A673 (cell line): Measurements from ENCODE around the gene ZBTB39.

Experiments
- CTCF ChIP-seq: fragments of 300-800, 200-600 bp; sonication (generic); conservative IDR thresholded peaks from 2 replicates; pipeline ENCODE4 v1.5.1; 2017; ENCODE audit warnings: low read depth, mild to moderate bottlenecking, antibody characterized with exemption, low read length, moderate library complexity, mixed read lengths
- EZH2 ChIP-seq: fragments of 200-600 bp; sonication (generic); IDR thresholded peaks from 2 replicates; pipeline ENCODE4 v1.6.1; 2017; ENCODE audit warnings: borderline replicate concordance, low read depth, mild to moderate bottlenecking, mixed read lengths, antibody characterized with exemption, low read length; ENCODE audit not compliant: poor library complexity, severe bottlenecking

GRCh38 chr12:56998981-56999380 lies 7.4 kb downstream of the ZBTB39 start:
- TF ChIP-seq EZH2 (no peak), CTCF (no peak)
